Uterus (tissue), 4 donors: Measurements from ENCODE around the gene PSMD12. TPM values are rescaled to one million over a fixed set of nuclear protein-coding genes. Genes with fewer than 3 reads are reported as not detected.
"Not testable (repeated sequence)": the region's sequence is repeated elsewhere in the genome, so short reads cannot be mapped to it uniquely, and the experiment has no call there.

ENCODE experiments used
- DNase-seq, 2 donors: peaks; one replicate each; pipeline ENCODE4 v3.0.0-alpha.2; 2019 to 2020
- H3K27ac ChIP-seq, 2 donors: fragments of 200-600 bp; sonication (generic); 1 replicate in 1 of 2; 2 replicates in 1 of 2; pipeline ENCODE4 v1.5.1; 2016 to 2018
- H3K27me3 ChIP-seq, 2 donors: fragments of 200-600 bp; sonication (generic); one replicate each; pipeline ENCODE4 v1.5.1; 2018 to 2019; ENCODE audit warnings: control low read depth in 1 of 2
- H3K36me3 ChIP-seq, 2 donors: fragments of 200-600 bp; sonication (generic); one replicate each; pipeline ENCODE4 v1.5.1; 2019; ENCODE audit warnings: control low read depth in 1 of 2
- H3K4me1 ChIP-seq, 2 donors: fragments of 200-600 bp; sonication (generic); one replicate each; pipeline ENCODE4 v1.5.1; 2018 to 2019; ENCODE audit warnings: control low read depth in 1 of 2
- H3K4me3 ChIP-seq, 2 donors: fragments of 200-600 bp; sonication (generic); 1 replicate in 1 of 2; 2 replicates in 1 of 2; pipeline ENCODE4 v1.5.1; 2018 to 2019; ENCODE audit warnings: mild to moderate bottlenecking in 1 of 2
- H3K9me3 ChIP-seq, 2 donors: fragments of 200-600 bp; sonication (generic); one replicate each; pipeline ENCODE4 v1.5.1; 2019; ENCODE audit warnings: control low read depth in 1 of 2
- POLR2A ChIP-seq, 2 donors: fragments of 450-650 bp; IDR thresholded peaks; one replicate each; pipeline ENCODE4 v1.6.1; 2016; ENCODE audit warnings: antibody characterized with exemption in 2 of 2, mild to moderate bottlenecking in 1 of 2, moderate library complexity in 1 of 2
- intact Hi-C: fragments of 100-400 bp; cut with DNase I; formaldehyde crosslinking; loops from one replicate; pipeline ENCODE4 v1.15.1; 2023; ENCODE audit warnings: low total_unique reads
- total RNA-seq, 4 donors: library from RNA; depleted of rRNA in 3 of 4; stranded (reverse); fragments of >200 nt in 3 of 4; gene quantifications; one replicate each; pipeline versions ENCODE4 v1.1.0 to v1.2.4, GENCODE V29; 2014 to 2023
- TF ChIP-seq, protein P1 (sequence below), 4 experiments: fragments of 200-600 bp in 2 of 4; fragments of 450-650 bp in 2 of 4; sonication (generic) in 2 of 4; IDR thresholded peaks; one replicate each; pipeline ENCODE4 v1.5.1; 2016 to 2019; ENCODE audit warnings: antibody characterized with exemption in 4 of 4, mild to moderate bottlenecking in 2 of 4, moderate library complexity in 1 of 4
- donor health status: DM: yes; HTN: yes; CAD: no.

Gene PSMD12
- total RNA-seq, 4 donors from 2014 or later: 10.5 to 55.6 (median 24.9) TPM

- no peak overlapping the region for H3K4me3 ChIP-seq
- no peak for DNase-seq
- intact Hi-C loops: no loop called here
- H3K36me3 ChIP-seq: no peaks in the 10 kb centered on the region
- H3K27me3 ChIP-seq: no peaks in the 10 kb centered on the region
- H3K9me3 ChIP-seq: no peaks in the 10 kb centered on the region
- H3K4me1 ChIP-seq: no peaks in the 10 kb centered on the region
- TF ChIP-seq, protein P1, sequence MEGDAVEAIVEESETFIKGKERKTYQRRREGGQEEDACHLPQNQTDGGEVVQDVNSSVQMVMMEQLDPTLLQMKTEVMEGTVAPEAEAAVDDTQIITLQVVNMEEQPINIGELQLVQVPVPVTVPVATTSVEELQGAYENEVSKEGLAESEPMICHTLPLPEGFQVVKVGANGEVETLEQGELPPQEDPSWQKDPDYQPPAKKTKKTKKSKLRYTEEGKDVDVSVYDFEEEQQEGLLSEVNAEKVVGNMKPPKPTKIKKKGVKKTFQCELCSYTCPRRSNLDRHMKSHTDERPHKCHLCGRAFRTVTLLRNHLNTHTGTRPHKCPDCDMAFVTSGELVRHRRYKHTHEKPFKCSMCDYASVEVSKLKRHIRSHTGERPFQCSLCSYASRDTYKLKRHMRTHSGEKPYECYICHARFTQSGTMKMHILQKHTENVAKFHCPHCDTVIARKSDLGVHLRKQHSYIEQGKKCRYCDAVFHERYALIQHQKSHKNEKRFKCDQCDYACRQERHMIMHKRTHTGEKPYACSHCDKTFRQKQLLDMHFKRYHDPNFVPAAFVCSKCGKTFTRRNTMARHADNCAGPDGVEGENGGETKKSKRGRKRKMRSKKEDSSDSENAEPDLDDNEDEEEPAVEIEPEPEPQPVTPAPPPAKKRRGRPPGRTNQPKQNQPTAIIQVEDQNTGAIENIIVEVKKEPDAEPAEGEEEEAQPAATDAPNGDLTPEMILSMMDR (IDR thresholded peaks at IDR 0.05): no peak
- no peak for TF ChIP-seq POLR2A (IDR thresholded peaks at IDR 0.05)
- H3K27ac ChIP-seq: no peak overlapping the region
Measured at GRCh38 chr17:67336859-67337258, 29.5 kb downstream of the PSMD12 start.

DNA sequence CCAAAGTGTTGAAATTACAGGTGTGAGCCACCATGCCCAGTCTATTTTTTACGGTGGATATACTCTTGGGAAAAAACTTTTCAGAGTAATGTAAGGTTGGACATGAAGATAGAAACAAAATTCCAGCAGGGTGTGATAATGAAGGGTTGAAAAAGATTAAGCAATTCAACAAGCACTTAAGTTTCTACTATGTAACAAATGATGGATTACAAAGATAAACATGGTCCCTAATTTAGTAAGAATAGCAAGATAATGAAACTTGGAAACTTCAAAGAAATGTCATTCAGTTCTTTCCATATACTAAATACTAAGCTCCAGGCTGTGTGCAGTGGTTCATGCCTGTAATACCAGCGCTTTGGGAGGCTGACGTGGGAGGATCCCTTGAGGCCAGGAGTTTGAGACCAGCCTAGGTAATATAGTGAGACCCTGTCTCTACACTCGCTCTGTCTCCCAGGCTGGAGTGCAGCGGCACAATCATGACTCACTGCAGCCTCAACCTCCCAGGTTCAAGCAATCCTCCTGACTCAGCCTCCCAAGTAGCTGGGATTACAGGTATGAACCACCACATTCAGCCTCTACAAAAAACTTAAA is 31.0 kb downstream of the PSMD12 start:
- no peaks in the 10 kb centered on the region for H3K9me3 ChIP-seq
- DNase-seq: no peak
- no peak for TF ChIP-seq POLR2A (IDR thresholded peaks at IDR 0.05)
- TF ChIP-seq, protein P1 (IDR thresholded peaks at IDR 0.05): no peak
- H3K4me3 ChIP-seq: no peak overlapping the region
- no peaks in the 10 kb centered on the region for H3K4me1 ChIP-seq
- intact Hi-C loops: no loop called here
- no peak overlapping the region for H3K27ac ChIP-seq
- no peaks in the 10 kb centered on the region for H3K36me3 ChIP-seq
- H3K27me3 ChIP-seq: no peaks in the 10 kb centered on the region

DNA sequence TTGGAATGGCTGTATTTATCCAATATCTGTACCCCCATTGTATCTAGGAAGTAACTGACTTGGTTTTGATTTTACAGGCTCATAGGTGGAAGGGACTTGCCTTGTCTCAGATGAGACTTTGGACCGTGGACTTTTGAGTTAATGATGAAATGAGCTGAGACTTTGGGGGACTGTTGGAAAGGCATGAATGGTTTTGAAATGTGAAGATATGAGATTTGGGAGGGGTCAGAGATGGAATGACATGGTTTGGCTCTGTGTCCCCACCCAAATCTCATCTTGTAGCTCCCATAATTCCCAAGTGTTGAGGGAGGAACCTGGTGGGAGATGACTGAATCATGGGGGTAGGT is 34.2 kb downstream of the PSMD12 start:
- H3K9me3 ChIP-seq, H3K27ac ChIP-seq, H3K4me3 ChIP-seq, DNase-seq, H3K4me1 ChIP-seq, H3K36me3 ChIP-seq, intact Hi-C loops, H3K27me3 ChIP-seq: not testable (repeated sequence)

DNA sequence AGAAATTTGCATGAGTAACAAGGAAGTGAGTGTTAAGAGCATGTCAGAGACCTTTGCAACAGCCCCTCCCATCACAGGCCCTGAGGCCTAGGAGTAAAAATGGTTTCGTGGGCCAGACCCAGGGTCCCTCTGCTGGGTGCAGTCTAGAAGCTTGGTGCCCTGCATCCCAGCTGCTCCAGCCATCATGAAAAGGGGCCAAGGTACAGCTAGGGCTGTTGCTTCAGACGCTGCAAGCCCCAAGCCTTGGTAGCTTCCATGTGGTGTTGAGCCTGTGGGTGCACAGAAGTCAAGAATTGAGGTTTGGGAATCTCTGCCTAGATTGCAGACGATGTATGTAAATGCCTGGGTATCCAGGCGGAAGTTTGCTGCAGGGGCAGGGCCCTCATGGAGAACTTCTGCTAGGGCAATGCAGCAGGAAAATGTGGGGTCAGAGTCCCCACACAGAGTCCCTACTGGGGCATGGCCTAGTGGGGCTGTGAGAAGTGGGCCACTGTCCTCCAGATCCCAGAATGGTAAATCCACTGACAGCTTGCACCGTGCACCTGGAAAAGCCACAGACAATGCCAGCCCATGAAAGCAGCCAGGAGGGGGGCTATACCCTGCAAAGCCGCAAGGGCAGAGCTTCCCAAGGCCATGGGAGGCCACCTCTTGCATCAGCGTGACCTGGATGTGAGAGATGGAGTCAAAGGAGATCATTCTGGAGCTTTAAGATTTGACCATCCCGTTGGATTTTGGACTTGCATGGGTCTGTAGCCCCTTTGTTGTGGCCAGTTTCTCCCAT is 34.8 kb downstream of the PSMD12 start:
- H3K27ac ChIP-seq, H3K9me3 ChIP-seq, intact Hi-C loops, H3K4me3 ChIP-seq, H3K36me3 ChIP-seq, H3K4me1 ChIP-seq, H3K27me3 ChIP-seq, DNase-seq: not testable (repeated sequence)

GRCh38 chr17:67328026-67328425 is 38.4 kb downstream of the PSMD12 start:
- no peaks in the 10 kb centered on the region for H3K27me3 ChIP-seq
- no peak for TF ChIP-seq POLR2A (IDR thresholded peaks at IDR 0.05)
- TF ChIP-seq, protein P1 (IDR thresholded peaks at IDR 0.05): no peak
- no peaks in the 10 kb centered on the region for H3K4me1 ChIP-seq
- H3K27ac ChIP-seq: no peak overlapping the region
- intact Hi-C loops: no loop called here
- H3K4me3 ChIP-seq: no peak overlapping the region
- DNase-seq: no peak
- no peaks in the 10 kb centered on the region for H3K9me3 ChIP-seq
- H3K36me3 ChIP-seq: no peaks in the 10 kb centered on the region

- H3K4me1 ChIP-seq, intact Hi-C loops, H3K36me3 ChIP-seq, H3K4me3 ChIP-seq, H3K9me3 ChIP-seq, H3K27ac ChIP-seq, H3K27me3 ChIP-seq, DNase-seq: not testable (repeated sequence)
Measured at GRCh38 chr17:67326959-67327745, 39.2 kb downstream of the PSMD12 start.
